Right atrium auricular region (tissue), 2 donors: Measurements from ENCODE around the gene RNU1-3. TPM values are rescaled to one million over a fixed set of nuclear protein-coding genes. Genes with fewer than 3 reads are reported as not detected.
"Not testable (repeated sequence)": the region's sequence is repeated elsewhere in the genome, so short reads cannot be mapped to it uniquely, and the experiment has no call there.

Source experiments
- DNase-seq: peaks from one replicate; pipeline ENCODE4 v3.0.0-alpha.2; 2019; ENCODE audit warnings: low spot score
- H3K27ac ChIP-seq, 2 donors: fragments of 200-600 bp; sonication (generic); 1 replicate in 1 of 2; 2 replicates in 1 of 2; pipeline ENCODE4 v1.5.1; 2016 to 2019
- H3K27me3 ChIP-seq, 2 donors: fragments of 200-600 bp; sonication (generic); one replicate each; pipeline versions ENCODE4 v1.5.1 to v1.6.0; 2017 to 2019
- H3K36me3 ChIP-seq: fragments of 200-600 bp; sonication (generic); one replicate; pipeline ENCODE4 v1.5.1; 2016
- H3K4me1 ChIP-seq, 2 donors: fragments of 200-600 bp; sonication (generic); one replicate each; pipeline versions ENCODE4 v1.5.1 to v1.6.0; 2017 to 2019
- H3K4me3 ChIP-seq, 2 donors: fragments of 200-600 bp; sonication (generic); 1 replicate in 1 of 2; 2 replicates in 1 of 2; pipeline ENCODE4 v1.5.1; 2017 to 2019; ENCODE audit warnings: mild to moderate bottlenecking in 1 of 2, moderate library complexity in 1 of 2
- H3K9me3 ChIP-seq, 2 donors: fragments of 200-600 bp; sonication (generic); one replicate each; pipeline ENCODE4 v1.5.1; 2019
- total RNA-seq, 2 donors: library from RNA; depleted of rRNA; stranded (reverse); fragments of >200 nt; gene quantifications; one replicate each; pipeline ENCODE4 v1.1.0, GENCODE V29; 2016
- TF ChIP-seq, protein P1 (sequence below), 2 donors: fragments of 200-600 bp; sonication (generic); IDR thresholded peaks; one replicate each; pipeline ENCODE4 v1.5.1; 2019; ENCODE audit warnings: antibody characterized with exemption in 2 of 2

The RNU1-3 gene
- total RNA-seq, 2 donors from 2014 or later = not detected

DNA sequence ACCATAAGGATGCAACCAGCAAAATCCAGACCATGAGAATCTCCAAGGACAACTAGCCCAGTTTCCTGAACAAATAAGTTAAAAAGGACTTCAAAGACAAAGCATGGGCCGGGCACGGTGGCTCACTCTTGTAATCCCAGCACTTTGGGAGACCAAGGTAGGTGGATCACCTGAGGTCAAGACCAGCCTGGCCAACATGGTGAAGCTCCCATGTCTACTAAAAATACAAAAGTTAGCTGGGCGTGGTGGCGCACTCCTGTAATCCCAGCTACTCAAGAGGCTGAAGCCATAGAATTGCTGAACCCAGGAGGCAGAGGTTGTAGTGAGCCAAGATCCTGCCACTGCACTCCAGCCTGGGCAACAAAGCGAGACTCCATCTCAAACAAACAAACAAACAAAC is 30.8 kb downstream of the RNU1-3 start:
- peaks cover 32% of the 10 kb centered on the region for H3K36me3 ChIP-seq
- not testable (repeated sequence) for H3K27ac ChIP-seq, H3K4me3 ChIP-seq, H3K9me3 ChIP-seq, H3K4me1 ChIP-seq, H3K27me3 ChIP-seq
- peak; percentile 63 for DNase-seq

- DNase-seq, H3K9me3 ChIP-seq, H3K27me3 ChIP-seq, H3K27ac ChIP-seq, H3K4me1 ChIP-seq, H3K4me3 ChIP-seq: not testable (repeated sequence)
- H3K36me3 ChIP-seq = peaks cover 53% of the 10 kb centered on the region
These were observed 33.0 kb downstream of the RNU1-3 start for GRCh38 chr1:16633540-16634282.

DNA sequence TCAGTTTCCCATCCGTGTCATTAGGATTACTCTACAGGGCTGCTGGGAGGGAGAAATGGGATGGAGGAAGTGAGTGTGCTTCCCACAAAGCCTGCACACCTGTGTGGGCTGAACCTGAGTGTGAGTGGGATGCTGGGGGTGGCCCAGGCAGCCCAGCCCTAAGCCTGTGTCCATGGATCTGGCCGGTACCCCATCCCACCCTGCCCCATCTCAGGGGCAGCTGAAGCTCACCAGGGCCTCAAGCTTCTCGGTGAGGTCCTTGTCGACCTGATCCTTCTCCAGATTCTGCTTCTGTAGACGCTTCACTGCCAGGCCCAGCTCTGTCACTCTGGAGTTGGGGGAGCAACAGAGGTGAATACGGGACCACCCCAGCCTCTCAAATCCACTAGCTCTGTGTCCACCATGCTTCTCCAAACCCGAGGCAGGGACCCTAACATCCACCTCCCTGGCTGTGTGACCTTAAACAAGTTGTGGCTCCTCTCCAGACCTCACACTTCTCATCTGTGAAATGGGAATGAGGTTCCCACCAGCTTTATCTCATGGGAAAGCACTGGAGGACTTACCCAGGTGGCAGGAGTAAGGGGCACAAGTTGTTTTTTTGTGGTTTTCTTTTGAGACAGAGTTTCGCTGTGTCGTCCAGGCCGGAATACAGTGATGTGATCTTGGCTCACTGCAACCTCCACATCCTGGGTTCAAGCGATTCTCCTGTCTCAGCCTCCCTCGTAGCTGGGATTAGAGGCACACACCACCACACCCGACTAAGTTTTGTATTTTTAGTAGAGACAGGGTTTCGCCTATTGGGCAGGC is 34.5 kb downstream of the RNU1-3 start:
- not testable (repeated sequence) for H3K4me3 ChIP-seq, DNase-seq, H3K4me1 ChIP-seq, H3K9me3 ChIP-seq, H3K27me3 ChIP-seq, H3K27ac ChIP-seq
- H3K36me3 ChIP-seq = peaks cover 65% of the 10 kb centered on the region

- no peaks in the 10 kb centered on the region for H3K4me1 ChIP-seq
- H3K4me3 ChIP-seq = no peak overlapping the region
- DNase-seq = peak; percentile 63
- H3K27ac ChIP-seq = no peak overlapping the region
- TF ChIP-seq, protein P1, sequence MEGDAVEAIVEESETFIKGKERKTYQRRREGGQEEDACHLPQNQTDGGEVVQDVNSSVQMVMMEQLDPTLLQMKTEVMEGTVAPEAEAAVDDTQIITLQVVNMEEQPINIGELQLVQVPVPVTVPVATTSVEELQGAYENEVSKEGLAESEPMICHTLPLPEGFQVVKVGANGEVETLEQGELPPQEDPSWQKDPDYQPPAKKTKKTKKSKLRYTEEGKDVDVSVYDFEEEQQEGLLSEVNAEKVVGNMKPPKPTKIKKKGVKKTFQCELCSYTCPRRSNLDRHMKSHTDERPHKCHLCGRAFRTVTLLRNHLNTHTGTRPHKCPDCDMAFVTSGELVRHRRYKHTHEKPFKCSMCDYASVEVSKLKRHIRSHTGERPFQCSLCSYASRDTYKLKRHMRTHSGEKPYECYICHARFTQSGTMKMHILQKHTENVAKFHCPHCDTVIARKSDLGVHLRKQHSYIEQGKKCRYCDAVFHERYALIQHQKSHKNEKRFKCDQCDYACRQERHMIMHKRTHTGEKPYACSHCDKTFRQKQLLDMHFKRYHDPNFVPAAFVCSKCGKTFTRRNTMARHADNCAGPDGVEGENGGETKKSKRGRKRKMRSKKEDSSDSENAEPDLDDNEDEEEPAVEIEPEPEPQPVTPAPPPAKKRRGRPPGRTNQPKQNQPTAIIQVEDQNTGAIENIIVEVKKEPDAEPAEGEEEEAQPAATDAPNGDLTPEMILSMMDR (IDR thresholded peaks at IDR 0.05) = no peak
- peaks cover 71% of the 10 kb centered on the region for H3K36me3 ChIP-seq
- no peaks in the 10 kb centered on the region for H3K27me3 ChIP-seq
- no peaks in the 10 kb centered on the region for H3K9me3 ChIP-seq
These were observed 35.3 kb downstream of the RNU1-3 start for GRCh38 chr1:16631248-16632043.

DNA sequence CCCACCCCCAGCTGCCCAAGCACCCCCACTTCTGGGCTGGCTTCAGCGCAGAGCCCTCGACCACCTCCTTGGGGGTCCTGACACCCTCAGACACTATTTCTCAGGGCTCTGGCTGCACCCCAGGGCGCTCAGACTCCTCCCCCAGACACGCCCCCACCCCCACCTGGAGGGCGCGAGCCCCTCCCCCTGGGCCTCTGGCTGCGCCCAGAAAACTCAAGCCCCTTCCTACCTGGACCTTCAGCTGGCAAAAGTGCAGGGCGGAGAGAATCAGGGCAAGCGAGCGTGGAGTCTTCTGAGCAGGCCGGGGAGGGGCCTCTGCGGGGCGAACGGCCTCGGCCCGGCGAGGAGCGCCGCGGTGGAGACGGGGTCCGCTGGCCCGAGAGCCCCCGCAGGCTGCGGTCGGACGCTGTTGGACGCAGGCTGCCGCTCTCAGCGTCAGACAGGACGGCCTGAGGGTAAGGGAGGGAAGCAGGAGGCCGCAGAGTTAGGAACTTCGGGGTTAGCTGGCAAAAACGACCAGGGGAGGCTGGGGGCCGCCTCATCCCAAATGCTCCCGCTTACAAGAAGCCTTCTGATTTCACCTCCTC is 36.0 kb downstream of the RNU1-3 start:
- Histone ChIP-seq H3K27ac (no peak overlapping the region), H3K4me3 (no peak overlapping the region), H3K4me1 (no peaks in the 10 kb centered on the region), H3K36me3 (peaks cover 78% of the 10 kb centered on the region), H3K27me3 (no peaks in the 10 kb centered on the region), H3K9me3 (no peaks in the 10 kb centered on the region)
- DNase-seq = peak; percentile 59
- TF ChIP-seq, protein P1 (IDR thresholded peaks at IDR 0.05) = no peak

DNA sequence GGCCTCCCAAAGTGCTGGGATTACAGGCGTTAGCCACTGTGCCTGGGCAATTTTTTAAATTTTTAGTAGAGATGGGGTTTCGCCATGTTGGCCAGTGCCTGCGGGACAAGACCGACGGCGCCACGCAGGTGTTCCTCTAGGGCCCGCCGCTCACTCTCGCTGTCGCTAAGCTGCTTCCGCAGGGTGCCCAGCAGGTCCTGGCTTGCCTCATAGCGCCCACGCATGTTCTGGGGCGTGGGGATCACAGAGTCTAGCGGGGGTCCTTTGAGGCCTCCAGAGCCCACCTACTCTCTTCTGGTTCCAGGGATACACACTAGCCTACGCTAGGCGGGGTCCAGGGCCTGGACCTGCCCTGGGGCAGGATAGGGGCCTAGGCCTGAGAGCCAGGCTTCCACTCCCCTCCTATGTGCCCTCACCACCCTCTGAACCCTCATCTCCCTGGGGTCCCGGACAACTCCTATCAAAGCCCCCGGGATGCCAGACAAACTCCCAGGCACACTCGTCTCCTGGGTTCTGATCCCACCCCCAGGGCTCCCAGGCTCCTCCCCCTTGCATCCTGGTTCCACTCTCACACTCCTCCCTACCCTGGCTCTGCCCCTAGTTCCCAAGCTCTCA is 36.7 kb downstream of the RNU1-3 start:
- not testable (repeated sequence) for H3K9me3 ChIP-seq, H3K4me1 ChIP-seq, H3K27me3 ChIP-seq, H3K4me3 ChIP-seq, H3K27ac ChIP-seq
- DNase-seq = peak; percentile 63
- peaks cover 85% of the 10 kb centered on the region for H3K36me3 ChIP-seq

- H3K27ac ChIP-seq = no peak overlapping the region
- H3K4me1 ChIP-seq = no peaks in the 10 kb centered on the region
- no peak overlapping the region for H3K4me3 ChIP-seq
- H3K36me3 ChIP-seq = peaks cover 94% of the 10 kb centered on the region
- H3K9me3 ChIP-seq = no peaks in the 10 kb centered on the region
- H3K27me3 ChIP-seq = no peaks in the 10 kb centered on the region
- TF ChIP-seq, protein P1 (IDR thresholded peaks at IDR 0.05) = no peak
- peak; percentile 59 for DNase-seq
These were observed 38.2 kb downstream of the RNU1-3 start for GRCh38 chr1:16628361-16629111.

- not testable (repeated sequence) for DNase-seq, H3K9me3 ChIP-seq, H3K4me3 ChIP-seq, H3K27ac ChIP-seq, H3K27me3 ChIP-seq, H3K4me1 ChIP-seq
- H3K36me3 ChIP-seq = peaks cover 88% of the 10 kb centered on the region
These were observed 40.3 kb downstream of the RNU1-3 start for GRCh38 chr1:16626409-16626983.
